ENCODE data around the gene HEMK1.

DNA sequence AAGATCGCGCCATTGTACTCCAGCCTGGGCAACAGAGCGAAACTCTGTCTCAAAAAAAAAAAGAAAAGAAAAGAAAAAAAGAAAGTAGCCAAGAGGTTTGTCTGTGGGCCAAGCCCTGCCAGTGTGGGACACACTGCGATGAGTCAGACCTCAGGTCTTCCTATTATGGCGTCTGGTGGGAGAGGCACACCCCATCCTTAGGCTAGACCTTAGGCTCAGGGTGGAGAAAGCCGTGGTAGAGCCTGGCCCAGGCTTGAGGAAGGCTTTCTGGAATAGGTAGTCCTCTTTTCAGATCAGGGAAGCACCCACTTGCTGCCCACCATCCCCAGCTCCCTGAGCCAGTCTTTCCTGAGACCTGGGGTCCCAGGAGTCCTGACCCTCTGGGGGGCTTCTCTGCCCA, 6.0 kb downstream of the HEMK1 start:
- no peak for TF ChIP-seq EZH2 (IDR thresholded peaks at IDR 0.05; ENCODE audit: borderline replicate concordance, low read length)
- no peak for TF ChIP-seq CTCF (IDR thresholded peaks at IDR 0.05; ENCODE audit: low read length)

Data from OCI-LY1 (cell line).